ENCODE results near the gene PATZ1.

PATZ1 gene

DNA sequence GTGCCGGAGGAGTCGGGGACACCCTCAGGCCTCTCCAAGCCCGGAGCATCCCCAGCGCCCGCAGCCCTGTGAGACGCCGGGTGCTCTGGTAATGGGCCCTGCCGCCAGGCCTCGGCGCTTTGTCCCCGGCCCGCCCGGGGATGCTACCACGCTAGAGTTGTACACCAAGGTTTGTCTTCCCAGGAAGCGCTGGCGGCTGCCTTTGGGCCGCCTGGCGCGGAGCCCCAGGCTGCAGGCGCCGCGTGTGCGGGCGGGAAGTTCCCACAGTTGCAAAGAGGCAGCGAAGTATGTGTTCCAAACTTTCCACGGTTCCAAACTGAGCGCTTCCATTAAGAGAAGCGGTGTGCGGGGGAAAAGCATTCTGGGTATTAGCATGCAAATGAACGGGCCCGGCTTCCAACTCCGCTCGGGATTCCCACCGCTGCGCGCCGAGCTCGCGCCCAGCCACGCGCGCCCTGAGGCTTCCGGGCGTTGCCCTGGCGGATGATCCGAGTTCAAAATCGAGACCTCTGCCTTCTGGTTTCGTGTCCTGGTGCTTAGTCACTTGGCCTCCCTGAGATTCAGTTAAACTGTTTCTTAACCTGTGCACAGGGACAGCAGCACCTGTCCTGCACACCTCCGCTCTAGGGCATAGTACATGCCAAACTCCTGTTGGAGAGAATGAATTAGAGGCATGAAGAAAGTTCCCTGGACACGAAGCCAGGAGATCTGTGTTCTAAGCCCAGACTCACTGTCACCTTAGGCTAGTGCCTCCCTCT, 1.3 kb upstream of the PATZ1 start:
- DNase-seq (ENCODE audit: low spot score) = no peak
- peaks cover 18% of the 10 kb centered on the region for H3K4me1 ChIP-seq (ENCODE audit: insufficient read depth, poor library complexity, severe bottlenecking)
- H3K4me3 ChIP-seq (ENCODE audit: severe bottlenecking) = peak overlapping the region; percentile 47
- TF ChIP-seq, protein P1, sequence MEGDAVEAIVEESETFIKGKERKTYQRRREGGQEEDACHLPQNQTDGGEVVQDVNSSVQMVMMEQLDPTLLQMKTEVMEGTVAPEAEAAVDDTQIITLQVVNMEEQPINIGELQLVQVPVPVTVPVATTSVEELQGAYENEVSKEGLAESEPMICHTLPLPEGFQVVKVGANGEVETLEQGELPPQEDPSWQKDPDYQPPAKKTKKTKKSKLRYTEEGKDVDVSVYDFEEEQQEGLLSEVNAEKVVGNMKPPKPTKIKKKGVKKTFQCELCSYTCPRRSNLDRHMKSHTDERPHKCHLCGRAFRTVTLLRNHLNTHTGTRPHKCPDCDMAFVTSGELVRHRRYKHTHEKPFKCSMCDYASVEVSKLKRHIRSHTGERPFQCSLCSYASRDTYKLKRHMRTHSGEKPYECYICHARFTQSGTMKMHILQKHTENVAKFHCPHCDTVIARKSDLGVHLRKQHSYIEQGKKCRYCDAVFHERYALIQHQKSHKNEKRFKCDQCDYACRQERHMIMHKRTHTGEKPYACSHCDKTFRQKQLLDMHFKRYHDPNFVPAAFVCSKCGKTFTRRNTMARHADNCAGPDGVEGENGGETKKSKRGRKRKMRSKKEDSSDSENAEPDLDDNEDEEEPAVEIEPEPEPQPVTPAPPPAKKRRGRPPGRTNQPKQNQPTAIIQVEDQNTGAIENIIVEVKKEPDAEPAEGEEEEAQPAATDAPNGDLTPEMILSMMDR (IDR thresholded peaks at IDR 0.05; ENCODE audit: poor library complexity, severe bottlenecking) = no peak
- H3K27ac ChIP-seq (ENCODE audit: poor library complexity, severe bottlenecking) = peak overlapping the region; percentile 89
- H3K36me3 ChIP-seq (ENCODE audit: low read depth) = peaks cover 26% of the 10 kb centered on the region
- no peaks in the 10 kb centered on the region for H3K9me3 ChIP-seq (ENCODE audit: severe bottlenecking)
- no peaks in the 10 kb centered on the region for H3K27me3 ChIP-seq (ENCODE audit: insufficient read depth, poor library complexity, severe bottlenecking)
- ATAC-seq (ENCODE audit: low read depth) = peak; percentile 43

DNA sequence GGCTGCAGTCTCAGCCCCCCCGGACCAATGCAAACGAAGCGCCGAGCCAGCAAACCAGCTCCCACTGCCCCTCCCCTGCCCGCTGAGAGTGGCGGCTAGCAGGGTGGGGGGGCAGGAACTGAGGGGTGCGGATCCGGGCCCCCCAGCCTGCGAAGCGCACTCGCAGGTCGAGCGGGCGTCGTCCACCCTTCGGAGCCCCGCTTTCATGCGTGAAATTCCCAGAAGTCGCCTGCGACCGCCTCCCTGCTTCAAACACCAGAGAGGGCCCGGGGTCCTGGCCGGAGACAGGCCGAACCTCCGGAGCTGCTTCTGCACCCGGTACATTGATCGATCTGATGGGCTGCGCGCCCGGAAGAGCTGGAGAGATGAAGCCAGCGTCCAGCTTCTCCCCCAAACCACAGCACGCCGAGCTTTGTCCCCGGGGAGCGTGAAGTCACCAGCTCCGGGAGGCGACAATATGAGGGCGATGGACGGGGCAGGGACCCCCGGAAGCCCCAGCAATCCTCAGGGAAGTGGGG, 646 bp upstream of the PATZ1 start:
- Histone ChIP-seq H3K27ac (ENCODE audit: poor library complexity, severe bottlenecking) (peak overlapping the region; percentile 89), H3K4me1 (ENCODE audit: insufficient read depth, poor library complexity, severe bottlenecking) (peaks cover 18% of the 10 kb centered on the region), H3K36me3 (ENCODE audit: low read depth) (peaks cover 32% of the 10 kb centered on the region), H3K4me3 (ENCODE audit: severe bottlenecking) (peak overlapping the region; percentile 47), H3K9me3 (ENCODE audit: severe bottlenecking) (no peaks in the 10 kb centered on the region), H3K27me3 (ENCODE audit: insufficient read depth, poor library complexity, severe bottlenecking) (no peaks in the 10 kb centered on the region)
- peak; percentile 31 for ATAC-seq (ENCODE audit: low read depth)
- TF ChIP-seq, protein P1 (IDR thresholded peaks at IDR 0.05; ENCODE audit: poor library complexity, severe bottlenecking) = no peak
- peak; percentile 68 for DNase-seq (ENCODE audit: low spot score)

DNA sequence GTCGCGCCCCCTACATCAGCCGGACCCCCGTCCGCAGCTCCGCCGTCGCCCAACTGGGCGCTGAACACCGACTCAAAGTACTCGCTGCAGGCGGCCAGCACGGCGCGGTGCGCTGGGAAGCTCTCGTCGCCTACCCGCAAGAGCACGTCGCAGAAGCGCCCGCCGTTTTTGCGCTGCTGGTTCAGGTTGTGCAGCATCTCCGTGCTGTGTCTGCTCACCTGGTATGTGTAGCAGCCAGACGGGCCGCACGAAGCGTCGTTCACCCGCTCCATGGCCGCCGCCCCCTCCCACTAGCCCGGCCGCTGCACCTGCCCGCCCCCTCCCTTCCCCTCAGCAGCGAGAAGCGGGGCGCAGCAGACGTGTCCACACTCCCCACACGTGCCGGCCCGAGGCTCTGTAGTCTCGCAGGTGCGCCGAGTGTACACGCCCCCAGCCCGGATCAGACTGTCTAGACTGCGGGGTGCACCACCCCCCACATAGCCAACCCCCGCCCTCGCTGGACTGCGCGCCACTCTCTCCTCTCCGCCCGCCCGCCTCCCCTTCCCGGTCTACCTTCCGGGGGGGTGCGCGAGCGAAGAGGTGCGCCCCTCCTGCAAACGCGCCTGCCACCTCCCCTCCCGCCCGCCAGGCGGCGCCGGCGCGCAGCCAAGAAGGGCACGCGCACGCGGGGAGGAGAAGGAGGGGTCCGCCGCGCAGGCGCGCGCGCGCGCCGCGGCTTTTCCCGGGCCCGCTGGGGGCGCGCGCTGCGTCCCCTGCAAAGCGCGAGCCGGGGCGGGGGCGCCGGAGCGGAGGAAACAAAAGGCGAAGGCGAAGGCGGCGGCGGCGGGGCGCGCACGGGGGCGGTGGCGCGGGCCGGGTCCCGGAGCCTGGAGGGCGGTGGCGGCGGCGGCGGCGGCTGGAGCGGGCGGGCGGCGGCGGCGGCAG, 553 bp downstream of the PATZ1 start:
- DNase-seq (ENCODE audit: low spot score) (peak; percentile 75), ATAC-seq (ENCODE audit: low read depth) (peak; percentile 7; the same call in 2 of the 3 replicates)
- H3K36me3 ChIP-seq (ENCODE audit: low read depth) = peaks cover 44% of the 10 kb centered on the region
- no peaks in the 10 kb centered on the region for H3K27me3 ChIP-seq (ENCODE audit: insufficient read depth, poor library complexity, severe bottlenecking)
- TF ChIP-seq, protein P1 (IDR thresholded peaks at IDR 0.05; ENCODE audit: poor library complexity, severe bottlenecking) = peak; percentile 97
- peak overlapping the region; percentile 89 for H3K27ac ChIP-seq (ENCODE audit: poor library complexity, severe bottlenecking)
- H3K4me3 ChIP-seq (ENCODE audit: severe bottlenecking) = peak overlapping the region; percentile 47
- H3K4me1 ChIP-seq (ENCODE audit: insufficient read depth, poor library complexity, severe bottlenecking) = peaks cover 18% of the 10 kb centered on the region
- no peaks in the 10 kb centered on the region for H3K9me3 ChIP-seq (ENCODE audit: severe bottlenecking)

DNA sequence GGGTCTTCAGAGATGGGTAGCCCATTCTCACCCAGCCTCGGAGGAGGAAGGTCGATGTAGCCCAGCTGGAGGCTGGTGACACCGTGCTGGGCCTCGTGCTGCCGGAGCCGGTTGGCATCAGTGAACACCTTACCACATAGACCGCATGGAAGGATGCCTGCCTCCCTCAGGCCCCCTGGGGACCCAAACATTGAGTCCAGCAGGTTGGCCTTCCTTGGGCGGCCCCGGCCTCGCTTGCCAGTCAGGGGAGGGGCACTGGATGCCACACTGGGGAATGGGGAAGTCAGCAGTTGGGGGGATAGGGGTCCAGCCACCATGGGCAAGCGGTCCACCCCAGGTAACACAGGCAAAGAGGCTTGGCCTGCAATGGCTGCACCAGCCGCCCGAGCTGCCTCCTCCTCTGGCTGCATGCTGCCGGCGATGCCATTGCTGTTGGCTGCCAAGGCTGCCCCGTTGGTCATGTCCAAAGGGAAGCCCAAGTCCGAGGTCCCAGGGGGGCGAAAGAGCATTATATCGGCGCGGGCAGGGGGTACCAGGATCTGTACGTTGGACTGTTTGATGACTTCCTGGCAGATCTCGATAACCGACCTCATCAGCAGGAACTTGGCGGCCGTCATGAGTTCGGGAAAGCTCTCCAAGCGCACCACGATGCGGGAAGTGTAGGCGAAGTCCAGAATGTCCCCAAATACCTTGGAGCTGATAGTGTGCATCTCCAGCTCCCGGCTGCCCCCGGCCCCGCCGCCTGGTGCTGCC, 1.4 kb downstream of the PATZ1 start:
- TF ChIP-seq, protein P1 (IDR thresholded peaks at IDR 0.05; ENCODE audit: poor library complexity, severe bottlenecking) = no peak
- H3K27me3 ChIP-seq (ENCODE audit: insufficient read depth, poor library complexity, severe bottlenecking) = no peaks in the 10 kb centered on the region
- DNase-seq (ENCODE audit: low spot score) (no peak), ATAC-seq (ENCODE audit: low read depth) (no peak)
- no peaks in the 10 kb centered on the region for H3K9me3 ChIP-seq (ENCODE audit: severe bottlenecking)
- peak overlapping the region; percentile 47 for H3K4me3 ChIP-seq (ENCODE audit: severe bottlenecking)
- peaks cover 18% of the 10 kb centered on the region for H3K4me1 ChIP-seq (ENCODE audit: insufficient read depth, poor library complexity, severe bottlenecking)
- H3K36me3 ChIP-seq (ENCODE audit: low read depth) = peaks cover 52% of the 10 kb centered on the region
- H3K27ac ChIP-seq (ENCODE audit: poor library complexity, severe bottlenecking) = peak overlapping the region; percentile 89
